HG03064 (cell line): Measurements from ENCODE around the gene SDHAF2.
"Not testable (repeated sequence)": the region's sequence is repeated elsewhere in the genome, so short reads cannot be mapped to it uniquely, and the experiment has no call there.

Experiments used
- ATAC-seq: cut with Tn5 transposase; IDR thresholded peaks from one replicate; pipeline ENCODE4 v1.9.1; 2021; ENCODE audit warnings: low read depth; ENCODE audit not compliant: unreplicated experiment

The SDHAF2 gene

GRCh38 chr11:61474013-61474643 lies 44.2 kb downstream of the SDHAF2 start:
- ATAC-seq, result no peak

GRCh38 chr11:61475433-61475832 lies 45.5 kb downstream of the SDHAF2 start:
- no peak for ATAC-seq

- ATAC-seq, result no peak
Observed at GRCh38 chr11:61476371-61476770, 46.4 kb downstream of the SDHAF2 start.

GRCh38 chr11:61477126-61477525 lies 47.2 kb downstream of the SDHAF2 start:
- ATAC-seq, result no peak

GRCh38 chr11:61477727-61478148 lies 47.8 kb downstream of the SDHAF2 start:
- no peak for ATAC-seq

GRCh38 chr11:61479360-61480058 lies 49.6 kb downstream of the SDHAF2 start:
- ATAC-seq, result not testable (repeated sequence)

GRCh38 chr11:61480261-61480993 lies 50.5 kb downstream of the SDHAF2 start:
- ATAC-seq, result no peak

- ATAC-seq, result no peak
Observed at GRCh38 chr11:61480994-61481335, 51.0 kb downstream of the SDHAF2 start.

- ATAC-seq, result no peak
Observed at GRCh38 chr11:61481806-61482205, 51.9 kb downstream of the SDHAF2 start.

GRCh38 chr11:61482513-61482912 lies 52.6 kb downstream of the SDHAF2 start:
- no peak for ATAC-seq

GRCh38 chr11:61484541-61484940 lies 54.6 kb downstream of the SDHAF2 start:
- no peak for ATAC-seq

- ATAC-seq, result no peak
Observed at GRCh38 chr11:61485080-61485479, 55.2 kb downstream of the SDHAF2 start.

- no peak for ATAC-seq
Observed at GRCh38 chr11:61486011-61486620, 56.2 kb downstream of the SDHAF2 start.

- no peak for ATAC-seq
Observed at GRCh38 chr11:61486779-61487178, 56.9 kb downstream of the SDHAF2 start.

GRCh38 chr11:61487342-61488025 lies 57.6 kb downstream of the SDHAF2 start:
- ATAC-seq, result no peak

- no peak for ATAC-seq
Observed at GRCh38 chr11:61488651-61489291, 58.8 kb downstream of the SDHAF2 start.

- no peak for ATAC-seq
Observed at GRCh38 chr11:61489833-61490721, 60.2 kb downstream of the SDHAF2 start.

- no peak for ATAC-seq
Observed at GRCh38 chr11:61491736-61492395, 61.9 kb downstream of the SDHAF2 start.
